Measurements from ENCODE around the gene NTN5.

The NTN5 gene

GRCh38 chr19:48614436-48615230, 58.2 kb downstream of the NTN5 start, which contains the start of gene FAM83E:
FAM83E (minus strand) TSS chr19:48615076; CDS start chr19:48613372, 1,704 bp downstream.
- DNase-seq (ENCODE audit: low spot score): no peak

- DNase-seq (ENCODE audit: low spot score): no peak
These were observed 58.9 kb downstream of the NTN5 start for GRCh38 chr19:48613852-48614435.

- no peak for DNase-seq (ENCODE audit: low spot score)
These were observed 59.6 kb downstream of the NTN5 start for GRCh38 chr19:48613024-48613851.

GRCh38 chr19:48611872-48612271, 60.9 kb downstream of the NTN5 start:
- no peak for DNase-seq (ENCODE audit: low spot score)
